Ascending aorta (tissue), 2 donors: ENCODE measurements around the gene PIPOX. TPM values are rescaled to one million over a fixed set of nuclear protein-coding genes. Genes with fewer than 3 reads are reported as not detected.

Experiments
- DNase-seq, 2 donors: peaks; one replicate each; pipeline ENCODE4 v3.0.0-alpha.2; 2019; ENCODE audit warnings: low spot score in 2 of 2
- H3K27ac ChIP-seq, 2 donors: fragments of 200-600 bp; sonication (generic); one replicate each; pipeline ENCODE4 v1.5.1; 2016 to 2017; ENCODE audit warnings: mild to moderate bottlenecking in 1 of 2
- H3K27me3 ChIP-seq: fragments of 200-600 bp; sonication (generic); one replicate; pipeline ENCODE4 v1.5.1; 2017
- H3K36me3 ChIP-seq, 2 donors: fragments of 200-600 bp; sonication (generic); one replicate each; pipeline ENCODE4 v1.5.1; 2016
- H3K4me1 ChIP-seq, 2 donors: fragments of 200-600 bp; sonication (generic); one replicate each; pipeline ENCODE4 v1.5.1; 2016 to 2017; ENCODE audit warnings: mild to moderate bottlenecking in 1 of 2
- H3K4me3 ChIP-seq, 2 donors: fragments of 200-600 bp; sonication (generic); one replicate each; pipeline ENCODE4 v1.5.1; 2016 to 2017; ENCODE audit warnings: mild to moderate bottlenecking in 1 of 2
- H3K9me3 ChIP-seq, 2 donors: fragments of 200-600 bp; sonication (generic); one replicate each; pipeline ENCODE4 v1.5.1; 2016
- intact Hi-C: fragments of 100-400 bp; cut with DNase I; formaldehyde crosslinking; loops from one replicate; pipeline ENCODE4 v1.15.1; 2023
- total RNA-seq: library from RNA; depleted of rRNA; stranded (reverse); fragments of >200 nt; gene quantifications from one replicate; pipeline ENCODE4 v1.1.0, GENCODE V29; 2016
- TF ChIP-seq, protein P1 (sequence below), 3 experiments: fragments of 200-600 bp in 2 of 3; fragments of 450-650 bp in 1 of 3; sonication (generic) in 2 of 3; IDR thresholded peaks; one replicate each; pipeline ENCODE4 v1.5.1; 2016 to 2019; ENCODE audit warnings: antibody characterized with exemption in 3 of 3, mild to moderate bottlenecking in 1 of 3, moderate library complexity in 1 of 3

Gene PIPOX
- total RNA-seq, 1 donor from 2014 or later: not detected

DNA sequence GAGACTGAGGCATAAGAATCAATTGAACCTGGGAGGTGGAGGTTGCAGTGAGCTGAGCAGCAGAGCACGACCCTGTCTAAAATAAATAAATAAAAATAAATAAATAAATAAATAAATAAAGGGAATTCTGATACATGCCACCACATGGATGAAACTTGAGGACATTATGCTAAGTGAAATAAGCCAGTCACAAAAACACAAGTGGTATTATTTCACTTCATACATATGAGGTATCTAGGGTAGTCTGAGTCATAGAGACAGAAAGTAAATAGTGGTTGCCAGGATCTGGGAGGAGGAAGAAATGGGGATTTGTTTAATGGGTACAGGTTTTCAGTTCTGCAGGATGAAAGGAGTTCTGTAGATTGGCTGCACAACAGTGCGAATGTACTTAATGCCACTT is 16.3 kb downstream of the PIPOX start:
- DNase-seq: no peak
- H3K9me3 ChIP-seq: no peaks in the 10 kb centered on the region
- no peak overlapping the region for H3K27ac ChIP-seq
- H3K4me3 ChIP-seq: no peak overlapping the region
- H3K4me1 ChIP-seq: no peaks in the 10 kb centered on the region
- TF ChIP-seq, protein P1, sequence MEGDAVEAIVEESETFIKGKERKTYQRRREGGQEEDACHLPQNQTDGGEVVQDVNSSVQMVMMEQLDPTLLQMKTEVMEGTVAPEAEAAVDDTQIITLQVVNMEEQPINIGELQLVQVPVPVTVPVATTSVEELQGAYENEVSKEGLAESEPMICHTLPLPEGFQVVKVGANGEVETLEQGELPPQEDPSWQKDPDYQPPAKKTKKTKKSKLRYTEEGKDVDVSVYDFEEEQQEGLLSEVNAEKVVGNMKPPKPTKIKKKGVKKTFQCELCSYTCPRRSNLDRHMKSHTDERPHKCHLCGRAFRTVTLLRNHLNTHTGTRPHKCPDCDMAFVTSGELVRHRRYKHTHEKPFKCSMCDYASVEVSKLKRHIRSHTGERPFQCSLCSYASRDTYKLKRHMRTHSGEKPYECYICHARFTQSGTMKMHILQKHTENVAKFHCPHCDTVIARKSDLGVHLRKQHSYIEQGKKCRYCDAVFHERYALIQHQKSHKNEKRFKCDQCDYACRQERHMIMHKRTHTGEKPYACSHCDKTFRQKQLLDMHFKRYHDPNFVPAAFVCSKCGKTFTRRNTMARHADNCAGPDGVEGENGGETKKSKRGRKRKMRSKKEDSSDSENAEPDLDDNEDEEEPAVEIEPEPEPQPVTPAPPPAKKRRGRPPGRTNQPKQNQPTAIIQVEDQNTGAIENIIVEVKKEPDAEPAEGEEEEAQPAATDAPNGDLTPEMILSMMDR (IDR thresholded peaks at IDR 0.05): no peak
- H3K27me3 ChIP-seq: no peaks in the 10 kb centered on the region
- H3K36me3 ChIP-seq: no peaks in the 10 kb centered on the region
- intact Hi-C loops: loop anchor here (10.0 kb wide), 1 partner anchor 824 kb away; no protein-coding TSS in a partner anchor

DNA sequence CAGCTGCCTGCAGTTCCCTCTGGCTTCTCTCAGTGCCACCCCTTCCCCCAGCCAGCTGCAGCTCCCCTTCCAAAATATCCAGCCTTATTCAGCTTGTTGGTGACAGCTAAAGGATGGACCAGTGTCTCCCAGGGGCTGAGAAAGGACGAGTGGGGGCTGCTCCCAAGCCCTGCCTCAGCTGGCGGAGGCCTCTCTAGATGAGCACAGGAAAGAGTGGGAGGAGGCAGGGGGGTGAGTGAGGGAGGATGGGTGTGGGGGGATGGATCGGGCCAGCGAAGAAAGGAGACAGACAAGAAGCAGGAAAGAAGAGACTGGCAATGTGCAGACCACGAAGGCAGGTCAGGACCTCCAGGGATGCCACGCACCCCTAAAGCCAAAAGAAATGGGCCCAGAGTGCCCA is 17.5 kb downstream of the PIPOX start:
- TF ChIP-seq, protein P1 (IDR thresholded peaks at IDR 0.05): no peak
- Histone ChIP-seq H3K4me1 (no peaks in the 10 kb centered on the region), H3K36me3 (no peaks in the 10 kb centered on the region), H3K9me3 (no peaks in the 10 kb centered on the region), H3K27me3 (no peaks in the 10 kb centered on the region), H3K4me3 (no peak overlapping the region), H3K27ac (no peak overlapping the region)
- intact Hi-C loops: loop anchor here (10.0 kb wide), 1 partner anchor 64 kb away; no protein-coding TSS in a partner anchor
- no peak for DNase-seq

DNA sequence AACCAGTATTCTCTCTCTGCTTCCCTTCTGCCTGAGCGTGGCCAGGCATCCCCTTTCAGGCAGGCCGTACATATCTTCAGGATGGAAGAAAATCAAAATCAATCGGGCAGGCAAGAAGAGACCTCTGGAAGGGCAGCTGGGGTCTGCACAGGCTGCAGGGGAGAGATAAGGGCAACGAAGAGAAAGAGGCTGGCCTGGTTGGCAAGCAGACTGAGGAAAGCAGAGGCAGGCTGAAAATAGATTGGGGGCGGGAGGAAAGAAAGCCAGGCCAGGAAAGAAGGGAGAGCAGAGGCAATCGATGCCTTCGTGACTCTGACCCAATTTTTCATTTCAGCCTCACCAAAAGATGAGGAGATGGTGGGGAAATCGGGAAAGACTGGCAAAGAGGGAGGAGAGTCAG is 18.1 kb downstream of the PIPOX start:
- Histone ChIP-seq H3K36me3 (no peaks in the 10 kb centered on the region), H3K27ac (no peak overlapping the region), H3K27me3 (no peaks in the 10 kb centered on the region), H3K9me3 (no peaks in the 10 kb centered on the region), H3K4me1 (no peaks in the 10 kb centered on the region), H3K4me3 (no peak overlapping the region)
- no peak for DNase-seq
- intact Hi-C loops: loop anchor here (10.0 kb wide), 1 partner anchor 64 kb away; no protein-coding TSS in a partner anchor
- TF ChIP-seq, protein P1 (IDR thresholded peaks at IDR 0.05): no peak

GRCh38 chr17:29062215-29062614 is 19.3 kb downstream of the PIPOX start:
- Histone ChIP-seq H3K4me3 (no peak overlapping the region), H3K27ac (no peak overlapping the region), H3K4me1 (no peaks in the 10 kb centered on the region), H3K9me3 (no peaks in the 10 kb centered on the region), H3K36me3 (no peaks in the 10 kb centered on the region), H3K27me3 (no peaks in the 10 kb centered on the region)
- intact Hi-C loops: loop anchor here (10.0 kb wide), 1 partner anchor 63 kb away; no protein-coding TSS in a partner anchor
- TF ChIP-seq, protein P1 (IDR thresholded peaks at IDR 0.05): no peak
- no peak for DNase-seq

DNA sequence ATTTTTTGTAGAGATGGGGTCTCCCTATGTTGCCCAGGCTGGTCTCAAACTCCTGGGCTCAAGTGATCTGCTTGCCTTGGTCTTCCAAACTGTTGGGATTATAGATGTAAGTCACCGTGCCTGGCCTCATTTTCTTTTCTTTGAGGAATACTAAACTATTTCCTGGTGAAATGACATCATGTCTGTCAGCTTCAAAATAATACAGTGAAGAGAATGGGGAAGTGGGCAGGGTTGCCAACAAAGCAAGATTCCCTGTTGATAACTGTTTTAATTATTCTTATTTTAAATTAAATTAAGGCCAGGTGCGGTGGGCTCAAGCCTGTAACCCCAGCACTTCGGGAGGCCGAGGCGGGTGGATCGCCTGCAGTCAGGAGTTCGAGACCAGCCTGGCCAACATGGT is 21.1 kb downstream of the PIPOX start:
- Histone ChIP-seq H3K36me3 (no peaks in the 10 kb centered on the region), H3K9me3 (no peaks in the 10 kb centered on the region), H3K4me1 (no peaks in the 10 kb centered on the region), H3K27me3 (no peaks in the 10 kb centered on the region), H3K27ac (no peak overlapping the region), H3K4me3 (no peak overlapping the region)
- TF ChIP-seq, protein P1 (IDR thresholded peaks at IDR 0.05): no peak
- intact Hi-C loops: loop anchor here (10.0 kb wide), 1 partner anchor 61 kb away; no protein-coding TSS in a partner anchor
- no peak for DNase-seq

DNA sequence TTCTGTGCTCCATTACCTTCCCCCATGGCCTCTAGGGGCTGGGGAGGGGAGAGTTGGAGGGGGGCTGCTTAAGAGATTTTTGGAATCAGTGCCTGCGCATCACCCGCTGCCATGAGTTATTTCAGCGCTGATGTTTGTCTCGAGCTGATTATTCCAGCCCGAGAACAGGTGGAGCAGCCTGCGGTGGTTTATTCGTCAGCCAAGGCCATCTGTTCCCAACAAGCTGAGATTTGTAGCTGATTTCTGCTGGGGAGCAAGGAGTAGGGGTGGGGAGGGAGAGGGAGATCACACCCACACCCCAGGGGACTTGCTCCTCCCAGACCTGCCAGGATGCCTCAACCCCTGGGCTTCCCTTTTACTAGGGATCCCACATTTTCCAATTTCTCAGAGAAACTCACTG is 23.1 kb downstream of the PIPOX start:
- DNase-seq: no peak
- H3K4me3 ChIP-seq: no peak overlapping the region
- no peaks in the 10 kb centered on the region for H3K9me3 ChIP-seq
- H3K27ac ChIP-seq: no peak overlapping the region
- H3K36me3 ChIP-seq: no peaks in the 10 kb centered on the region
- intact Hi-C loops: loop anchor here (10.0 kb wide), 1 partner anchor 59 kb away; no protein-coding TSS in a partner anchor
- TF ChIP-seq, protein P1 (IDR thresholded peaks at IDR 0.05): no peak
- no peaks in the 10 kb centered on the region for H3K27me3 ChIP-seq
- H3K4me1 ChIP-seq: peaks cover 0 to 9% of the 10 kb centered on the region in 2 donors
